Fibroblast of gingiva (primary cell): ENCODE data around the gene SSR1.
A peak's percentile ranks its signal among the peaks of the same experiment; 100 is the strongest.

Experiments
- DNase-seq: peaks from one replicate; pipeline ENCODE4 v3.0.0-alpha.2; 2011; ENCODE audit warnings: low read depth

SSR1 gene

DNA sequence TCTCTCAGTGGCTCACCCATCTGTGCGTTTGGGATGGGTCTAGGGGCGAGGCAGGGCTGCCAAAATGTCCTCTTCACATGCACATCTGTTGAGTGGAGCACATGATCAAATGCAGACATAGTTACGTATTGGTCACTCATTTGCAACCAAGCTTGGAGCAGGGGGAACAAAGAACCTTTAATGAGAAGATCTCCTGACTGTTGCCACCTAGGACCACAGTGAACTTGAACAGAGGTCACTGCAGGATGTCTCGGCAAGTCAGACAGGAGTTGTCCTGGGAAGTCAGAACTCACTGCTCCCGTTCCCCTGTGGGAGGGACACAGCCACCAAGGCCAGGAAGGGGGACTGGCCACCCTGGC lies 73.4 kb downstream of the SSR1 start:
- no peak for DNase-seq

- peak; percentile 44 for DNase-seq
Observed at GRCh38 chr6:7238900-7239589, 74.0 kb downstream of the SSR1 start.

GRCh38 chr6:7238526-7238899 lies 74.5 kb downstream of the SSR1 start:
- no peak for DNase-seq

DNA sequence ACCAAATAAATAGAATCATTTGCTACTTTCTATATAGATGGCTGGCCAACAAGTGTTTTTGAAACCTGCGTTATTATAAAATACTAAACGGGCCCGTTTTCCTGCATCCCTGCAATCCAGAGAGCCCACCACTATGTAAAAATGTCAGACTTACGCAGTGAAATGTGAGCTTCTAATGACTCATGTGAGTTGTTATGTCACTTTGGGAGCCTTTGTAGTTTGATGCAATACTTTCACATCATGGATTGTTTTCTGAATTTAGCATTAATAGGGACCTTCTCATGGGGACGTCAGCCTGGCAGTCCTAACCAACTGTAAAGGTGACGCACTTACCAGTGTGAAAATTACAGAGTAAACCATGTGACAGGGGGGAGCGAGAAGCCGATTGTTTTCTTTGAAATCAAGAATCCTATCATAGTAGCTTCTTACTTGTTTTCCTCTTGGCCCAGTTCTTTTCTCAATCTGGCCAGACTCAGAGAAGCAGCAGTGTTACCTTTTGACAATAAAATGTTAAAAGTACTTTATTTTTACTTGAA lies 75.3 kb downstream of the SSR1 start:
- no peak for DNase-seq

- no peak for DNase-seq
Observed at GRCh38 chr6:7236306-7237209, 76.4 kb downstream of the SSR1 start.

- DNase-seq = no peak
Observed at GRCh38 chr6:7235712-7236305, 77.2 kb downstream of the SSR1 start.

DNA sequence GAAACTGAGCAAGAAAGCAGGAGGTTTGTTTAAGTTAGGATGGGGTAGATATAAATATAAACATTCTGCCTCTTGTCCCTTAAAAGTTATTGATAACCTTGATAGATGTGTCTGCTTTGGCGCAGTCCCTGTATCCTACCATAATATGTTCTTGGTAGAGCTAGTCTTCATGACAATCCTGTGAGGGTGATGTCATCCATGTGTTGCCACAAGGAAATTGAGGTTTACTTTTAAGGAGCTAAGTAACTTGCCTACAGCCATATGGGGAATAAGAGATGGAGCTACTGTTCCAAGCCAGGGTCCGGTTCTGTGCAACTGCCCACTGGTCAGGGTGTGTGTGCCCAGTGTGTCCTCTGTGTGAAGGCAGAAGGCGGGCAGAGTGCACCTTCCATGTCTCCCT lies 78.5 kb downstream of the SSR1 start:
- no peak for DNase-seq

- DNase-seq = no peak
Observed at GRCh38 chr6:7232351-7232750, 80.6 kb downstream of the SSR1 start.

DNA sequence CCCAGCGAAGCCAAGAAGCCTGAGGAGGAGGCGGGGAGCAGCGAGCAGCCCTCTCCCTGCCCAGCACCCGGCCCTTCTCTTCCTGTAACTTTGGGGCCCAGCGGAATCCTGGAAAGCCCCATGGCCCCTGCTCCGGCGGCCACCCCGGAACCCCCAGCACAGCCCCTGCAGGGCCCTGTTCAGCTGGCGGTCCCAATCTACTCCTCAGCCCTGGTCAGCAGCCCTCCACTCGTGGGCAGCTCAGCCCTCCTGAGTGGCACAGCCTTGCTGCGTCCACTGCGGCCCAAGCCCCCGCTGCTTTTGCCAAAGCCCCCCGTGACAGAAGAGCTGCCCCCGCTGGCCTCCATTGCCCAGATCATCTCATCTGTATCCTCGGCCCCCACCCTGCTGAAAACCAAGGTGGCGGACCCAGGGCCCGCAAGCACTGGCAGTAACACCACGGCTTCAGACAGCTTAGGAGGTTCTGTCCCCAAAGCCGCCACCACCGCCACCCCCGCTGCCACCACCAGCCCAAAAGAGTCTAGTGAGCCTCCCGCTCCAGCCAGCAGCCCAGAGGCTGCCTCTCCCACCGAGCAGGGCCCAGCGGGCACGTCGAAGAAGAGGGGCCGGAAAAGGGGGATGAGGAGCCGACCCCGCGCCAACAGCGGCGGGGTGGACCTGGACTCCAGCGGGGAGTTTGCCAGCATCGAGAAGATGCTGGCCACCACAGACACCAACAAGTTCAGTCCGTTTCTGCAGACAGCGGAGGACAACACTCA lies 81.9 kb downstream of the SSR1 start:
- DNase-seq = no peak

GRCh38 chr6:7230327-7230691 lies 82.7 kb downstream of the SSR1 start:
- no peak for DNase-seq

- no peak for DNase-seq
Observed at GRCh38 chr6:7229376-7230326, 83.3 kb downstream of the SSR1 start.

GRCh38 chr6:7228662-7229375 lies 84.2 kb downstream of the SSR1 start:
- DNase-seq = no peak

- DNase-seq = no peak
Observed at GRCh38 chr6:7224731-7225130, 88.3 kb downstream of the SSR1 start.

DNA sequence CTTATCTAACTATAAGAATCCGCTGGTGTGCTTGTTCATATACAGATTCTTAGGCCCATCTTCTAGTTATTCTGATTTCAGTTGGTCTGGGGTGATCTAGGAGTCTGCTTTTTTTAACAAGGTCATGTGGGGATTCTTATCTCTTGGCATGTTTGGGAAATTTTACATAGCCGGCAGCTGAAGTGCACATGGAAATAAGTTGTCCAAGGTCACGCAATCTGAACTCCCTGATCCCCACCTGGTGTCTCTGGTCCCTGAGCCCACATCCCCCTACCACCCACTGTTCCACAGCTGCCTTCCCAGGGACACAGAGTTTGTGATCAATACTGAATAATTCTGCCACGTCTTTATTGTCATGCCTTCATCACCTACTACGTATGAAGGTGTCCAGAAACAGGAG lies 90.8 kb downstream of the SSR1 start:
- no peak for DNase-seq

DNA sequence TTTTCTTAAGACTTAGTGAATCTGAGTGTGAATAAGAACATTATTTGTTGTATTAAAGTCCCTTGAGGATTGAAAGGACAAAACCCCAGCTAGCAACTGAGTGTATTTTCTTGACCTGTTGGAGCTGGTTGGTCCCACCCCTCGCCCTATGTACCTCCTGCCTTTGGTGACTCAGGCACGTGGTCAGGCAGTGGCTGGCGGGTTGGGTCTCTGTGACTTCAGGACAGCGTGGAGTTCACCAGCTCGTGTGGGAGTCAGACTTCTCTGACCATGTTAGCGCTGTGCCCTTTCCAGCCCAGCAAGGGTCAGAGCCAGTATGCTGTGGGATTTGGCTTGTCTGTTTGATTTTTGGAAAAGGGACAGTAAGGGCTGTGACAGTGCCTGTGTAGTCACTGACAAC lies 93.7 kb downstream of the SSR1 start:
- DNase-seq = no peak

- DNase-seq = no peak
Observed at GRCh38 chr6:7218406-7218988, 94.5 kb downstream of the SSR1 start.
